Upper lobe of left lung (tissue), 6 donors: ENCODE results near the gene NANOS2. TPM values are rescaled to one million over a fixed set of nuclear protein-coding genes. Genes with fewer than 3 reads are reported as not detected.

ENCODE experiments used
- ATAC-seq, 2 donors: fragments of 200-7000 bp; cut with Tn5 transposase; one replicate each; pipeline ENCODE4 v1.9.1; 2022; ENCODE audit warnings: mild to moderate bottlenecking in 2 of 2, moderate library complexity in 2 of 2; ENCODE audit not compliant: low FRiP score in 2 of 2
- DNase-seq, 2 donors: peaks; one replicate each; pipeline ENCODE4 v3.0.0-alpha.2; 2019 to 2020
- H3K27ac ChIP-seq, 4 donors: fragments of 200-600 bp; sonication (generic); one replicate each; pipeline ENCODE4 v1.5.1; 2016 to 2019
- H3K27me3 ChIP-seq, 4 donors: fragments of 200-600 bp; sonication (generic); one replicate each; pipeline ENCODE4 v1.5.1; 2017 to 2019
- H3K36me3 ChIP-seq, 4 donors: fragments of 200-600 bp; sonication (generic); one replicate each; pipeline ENCODE4 v1.5.1; 2016 to 2019
- H3K4me1 ChIP-seq, 4 donors: fragments of 200-600 bp; sonication (generic); one replicate each; pipeline ENCODE4 v1.5.1; 2018 to 2019
- H3K4me3 ChIP-seq, 4 donors: fragments of 200-600 bp; sonication (generic); one replicate each; pipeline ENCODE4 v1.5.1; 2017 to 2019; ENCODE audit warnings: mild to moderate bottlenecking in 2 of 4, moderate library complexity in 1 of 4
- H3K9me3 ChIP-seq, 4 donors: fragments of 200-600 bp; sonication (generic); one replicate each; pipeline ENCODE4 v1.5.1; 2018 to 2019
- CTCF ChIP-seq, 6 experiments: fragments of 450-650 bp in 4 of 6; fragments of 200-600 bp in 2 of 6; sonication (generic) in 2 of 6; IDR thresholded peaks; one replicate each; pipeline ENCODE4 v1.5.1; 2016 to 2019; ENCODE audit warnings: antibody characterized with exemption in 6 of 6
- EP300 ChIP-seq, 4 donors: sonication (generic); formaldehyde crosslinking; IDR thresholded peaks; one replicate each; pipeline ENCODE4 v1.5.1; 2017; ENCODE audit warnings: antibody characterized with exemption in 4 of 4, control low read depth in 2 of 4
- POLR2A ChIP-seq, 4 donors: fragments of 450-650 bp; IDR thresholded peaks; one replicate each; pipeline ENCODE4 v1.5.1; 2016 to 2017; ENCODE audit warnings: antibody characterized with exemption in 4 of 4, mild to moderate bottlenecking in 2 of 4
- POLR2AphosphoS5 ChIP-seq, 2 donors: sonication (generic); formaldehyde crosslinking; IDR thresholded peaks; one replicate each; pipeline ENCODE4 v1.5.1; 2017; ENCODE audit warnings: antibody characterized with exemption in 2 of 2
- WGBS, 2 donors: methylation state at CpG; one replicate each; pipeline ENCODE4 v1.1.5; 2017 to 2018; 5-methylcytosine and 5-hydroxymethylcytosine counted together
- total RNA-seq, 6 donors: library from RNA; depleted of rRNA in 4 of 6; stranded (reverse); fragments of >200 nt in 4 of 6; gene quantifications; one replicate each; pipeline versions ENCODE4 v1.1.0 to v1.2.1, GENCODE V29; 2016 to 2021
- donor health status: DM: no; HTN: no; CAD: no; lungs with moderate emphysema.
- donor health status: DM: no; HTN: yes; CAD: no; lungs with severe emphysema.

NANOS2 gene
- total RNA-seq, 6 donors from 2014 or later, result not detected

GRCh38 chr19:45879971-45880370 lies 34.6 kb downstream of the NANOS2 start:
- ATAC-seq, result no peak
- 89 to 100% methylated on average over 2 of the region's 2 CpGs for WGBS, 2 donors
- Histone ChIP-seq H3K9me3 (no peaks in the 10 kb centered on the region), H3K27ac (no peak overlapping the region), H3K4me3 (no peak overlapping the region), H3K4me1 (peaks cover 32 to 46% (median 42%) of the 10 kb centered on the region in 4 donors), H3K36me3 (peaks cover 0 to 12% (median 4%) of the 10 kb centered on the region in 4 donors), H3K27me3 (peaks cover 0 to 4% (median 0%) of the 10 kb centered on the region in 4 donors)
- TF ChIP-seq POLR2AphosphoS5 (IDR thresholded peaks at IDR 0.05) (no peak), EP300 (IDR thresholded peaks at IDR 0.05) (no peak), CTCF (IDR thresholded peaks at IDR 0.05) (no peak), POLR2A (IDR thresholded peaks at IDR 0.05) (no peak)
- DNase-seq, result no peak

GRCh38 chr19:45879055-45879454 lies 35.5 kb downstream of the NANOS2 start:
- peaks cover 0 to 4% (median 0%) of the 10 kb centered on the region in 4 donors for H3K27me3 ChIP-seq
- peak in 1 of 2 donors; percentile 44 for DNase-seq
- 67 to 70% methylated on average over 8 of the region's 8 CpGs for WGBS, 2 donors
- ATAC-seq, result no peak
- peaks cover 0 to 5% (median 2%) of the 10 kb centered on the region in 4 donors for H3K36me3 ChIP-seq
- H3K4me3 ChIP-seq, result no peak overlapping the region
- TF ChIP-seq CTCF (IDR thresholded peaks at IDR 0.05), result no peak
- no peak for TF ChIP-seq EP300 (IDR thresholded peaks at IDR 0.05)
- no peak for TF ChIP-seq POLR2AphosphoS5 (IDR thresholded peaks at IDR 0.05)
- no peak for TF ChIP-seq POLR2A (IDR thresholded peaks at IDR 0.05)
- peaks cover 24 to 37% (median 33%) of the 10 kb centered on the region in 4 donors for H3K4me1 ChIP-seq
- no peaks in the 10 kb centered on the region for H3K9me3 ChIP-seq
- no peak overlapping the region for H3K27ac ChIP-seq

DNA sequence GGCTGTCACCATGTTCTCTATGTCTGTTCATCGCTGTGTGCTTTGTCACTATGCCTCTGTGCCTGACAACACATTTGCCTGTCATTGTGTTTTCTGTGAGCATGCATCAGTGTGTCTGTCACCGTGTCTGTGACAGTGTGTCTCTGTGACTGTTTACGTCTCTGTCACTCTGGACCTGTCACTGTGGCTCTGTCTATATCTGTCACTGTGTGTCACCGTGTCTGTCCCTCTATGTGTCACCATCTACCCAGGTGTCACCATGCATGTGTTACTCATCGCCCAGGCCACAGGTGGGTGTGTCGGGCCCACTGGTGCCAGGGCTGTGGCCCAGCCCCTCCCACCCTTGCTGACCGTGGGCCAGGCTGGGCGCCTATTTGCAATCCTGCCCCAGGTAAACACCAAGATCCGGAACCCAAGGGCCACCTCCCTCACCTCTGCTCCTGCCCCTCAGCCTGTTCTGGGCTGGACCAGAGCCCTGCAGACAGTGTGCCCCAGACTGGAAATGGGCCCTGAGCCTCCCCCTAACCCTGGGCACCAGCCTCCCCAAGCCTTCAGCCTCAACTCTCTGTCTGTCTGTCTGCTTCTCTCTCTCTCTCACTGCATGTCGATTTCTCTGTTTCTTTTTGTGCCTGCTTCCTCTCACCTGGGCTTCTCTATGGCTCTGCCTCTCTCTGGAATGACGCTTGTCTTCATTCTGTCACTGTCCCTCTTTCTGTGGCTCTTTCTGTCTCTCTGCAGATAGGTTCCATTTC lies 36.4 kb downstream of the NANOS2 start:
- TF ChIP-seq CTCF (IDR thresholded peaks at IDR 0.05), result no peak
- no peak for TF ChIP-seq POLR2AphosphoS5 (IDR thresholded peaks at IDR 0.05)
- TF ChIP-seq EP300 (IDR thresholded peaks at IDR 0.05), result no peak
- no peak for TF ChIP-seq POLR2A (IDR thresholded peaks at IDR 0.05)
- no peaks in the 10 kb centered on the region for H3K36me3 ChIP-seq
- peaks cover 0 to 4% (median 0%) of the 10 kb centered on the region in 4 donors for H3K27me3 ChIP-seq
- no peak overlapping the region for H3K4me3 ChIP-seq
- ATAC-seq, result peak in 1 of 2 donors; percentile 15
- H3K9me3 ChIP-seq, result no peaks in the 10 kb centered on the region
- 66 to 67% methylated on average over 9 to 11 of the region's 11 CpGs for WGBS, 2 donors
- H3K4me1 ChIP-seq, result peaks cover 16 to 29% (median 24%) of the 10 kb centered on the region in 4 donors
- DNase-seq, result peak; percentile 59 to 60
- peak overlapping the region in 1 of 4 donors; percentile 18 for H3K27ac ChIP-seq

DNA sequence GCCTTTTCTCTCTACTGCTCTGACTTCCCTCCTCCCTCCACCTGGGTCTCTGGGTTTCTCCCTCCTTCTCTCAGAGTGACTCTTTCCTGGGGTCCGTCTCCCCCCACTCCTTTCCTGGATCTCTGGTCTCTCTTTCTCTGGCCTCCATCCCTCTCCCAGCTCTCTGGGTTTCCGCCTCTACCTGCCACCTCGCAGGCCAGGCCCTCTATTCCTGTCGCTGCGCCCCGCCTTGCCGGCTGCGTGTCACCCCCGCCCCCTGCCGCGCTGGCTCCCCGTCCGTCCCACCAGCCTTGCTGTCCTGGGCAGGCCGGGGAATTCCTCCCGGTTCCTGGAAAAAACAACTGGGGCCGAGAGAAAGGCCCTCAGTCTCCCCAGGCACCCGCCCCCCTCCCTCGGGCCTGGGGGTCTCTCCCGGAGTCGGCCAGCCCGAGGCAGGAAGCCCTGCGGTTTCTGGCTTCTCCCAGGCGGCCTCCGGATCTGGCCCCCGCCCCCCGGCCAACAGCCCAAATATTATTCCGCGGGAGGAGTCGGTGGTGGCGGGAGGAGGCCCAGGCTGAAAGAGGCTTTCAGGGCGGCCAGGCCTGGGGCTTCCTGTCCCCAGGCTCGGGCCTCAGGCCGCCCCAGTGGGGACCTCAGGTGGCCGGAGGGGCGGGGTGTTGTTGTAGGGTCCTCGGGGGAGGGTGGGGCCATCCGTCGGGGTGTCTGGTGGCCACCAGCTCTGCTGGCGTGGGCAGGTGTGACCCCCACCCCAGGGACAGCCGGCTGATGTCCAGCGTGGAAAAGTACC lies 38.0 kb downstream of the NANOS2 start:
- DNase-seq (peak; percentile 67 to 89), ATAC-seq (peak; percentile 16 to 54)
- no peaks in the 10 kb centered on the region for H3K9me3 ChIP-seq
- WGBS, 2 donors, result 7 to 17% methylated on average over 14 to 25 of the region's 41 CpGs
- peaks cover 9 to 13% (median 11%) of the 10 kb centered on the region in 4 donors for H3K4me1 ChIP-seq
- TF ChIP-seq CTCF (IDR thresholded peaks at IDR 0.05) (no peak), EP300 (IDR thresholded peaks at IDR 0.05) (no peak), POLR2AphosphoS5 (IDR thresholded peaks at IDR 0.05) (no peak), POLR2A (IDR thresholded peaks at IDR 0.05) (no peak)
- peak overlapping the region; percentile 36 to 80 (median 65) for H3K27ac ChIP-seq
- peaks cover 0 to 4% (median 0%) of the 10 kb centered on the region in 4 donors for H3K27me3 ChIP-seq
- no peaks in the 10 kb centered on the region for H3K36me3 ChIP-seq
- H3K4me3 ChIP-seq, result peak overlapping the region in 3 of 4 donors; percentile 24 to 39 (median 30)
